OCI-LY7 (cell line): ENCODE results near the gene CCDC57. TPM values are rescaled to one million over a fixed set of nuclear protein-coding genes. Genes with fewer than 3 reads are reported as not detected.

Experiments
- BruUV-seq: library from RNA; stranded (reverse); fragments of 400-500 nt; replicated peaks from 2 replicates; lab custom pipeline; 2021; lab: Mats Ljungman, UMichigan
- CTCF ChIA-PET: fragments of 300-600 bp; sonication (Branson Sonifier 250); formaldehyde crosslinking; loops from one replicate; lab custom pipeline; 2022; ENCODE audit warnings: antibody characterized with exemption; ENCODE audit not compliant: unreplicated experiment; lab: Charles Lee
- POLR2A ChIA-PET: fragments of 300-600 bp; sonication (Branson Sonifier 250); formaldehyde crosslinking; loops from one replicate; lab custom pipeline; 2022; ENCODE audit warnings: antibody characterized with exemption; lab: Charles Lee
- DNase-seq: peaks from one replicate; pipeline ENCODE4 v3.0.0-alpha.2; 2015; ENCODE audit warnings: low spot score
- H2AFZ ChIP-seq: fragments of 200-600 bp; sonication (generic), shearing (Covaris generic); 2 replicates; pipeline ENCODE4 v1.6.1; 2014; ENCODE audit warnings: mild to moderate bottlenecking, antibody characterized with exemption, low read length, moderate library complexity
- H3K27ac ChIP-seq: fragments of 200-600 bp; sonication (generic); 2 replicates; pipeline ENCODE4 v1.5.1; 2014; ENCODE audit warnings: mixed run types, low read depth, mild to moderate bottlenecking, moderate library complexity, low read length, inconsistent platforms; ENCODE audit not compliant: poor library complexity, severe bottlenecking
- H3K36me3 ChIP-seq: fragments of 200-600 bp; sonication (generic); 2 replicates; pipeline ENCODE4 v1.6.1; 2014; ENCODE audit warnings: mild to moderate bottlenecking, antibody characterized with exemption, low read length, moderate library complexity, mixed read lengths; ENCODE audit not compliant: insufficient read depth
- H3K4me1 ChIP-seq: fragments of 200-600 bp; sonication (generic); 2 replicates; pipeline ENCODE4 v1.5.1; 2014; ENCODE audit warnings: mild to moderate bottlenecking, low read length; ENCODE audit not compliant: insufficient read depth, poor library complexity, severe bottlenecking
- H3K4me2 ChIP-seq: fragments of 200-600 bp; sonication (generic); 2 replicates; pipeline ENCODE4 v1.6.1; 2014; ENCODE audit warnings: mild to moderate bottlenecking, low read length
- H3K4me3 ChIP-seq: fragments of 200-600 bp; sonication (generic); 2 replicates; pipeline ENCODE4 v1.5.1; 2014; ENCODE audit warnings: mild to moderate bottlenecking, low read depth, low read length; ENCODE audit not compliant: poor library complexity, severe bottlenecking
- H3K79me2 ChIP-seq: fragments of 200-600 bp; sonication (generic); 2 replicates; pipeline ENCODE4 v1.6.1; 2016; ENCODE audit warnings: low read depth, mild to moderate bottlenecking, low read length, moderate library complexity, mixed read lengths; ENCODE audit not compliant: insufficient read depth
- H3K9me2 ChIP-seq: fragments of 200-600 bp; sonication (generic); 2 replicates; pipeline ENCODE4 v1.6.1; 2016; ENCODE audit warnings: mild to moderate bottlenecking, low read length, mixed read lengths; ENCODE audit not compliant: insufficient read depth
- H3K9me3 ChIP-seq: fragments of 200-600 bp; sonication (generic); 2 replicates; pipeline ENCODE4 v1.6.1; 2014; ENCODE audit warnings: mild to moderate bottlenecking, mixed run types, low read length, mixed read lengths
- H4K20me1 ChIP-seq: fragments of 200-600 bp; sonication (generic); 2 replicates; pipeline ENCODE4 v1.6.1; 2014; ENCODE audit warnings: mild to moderate bottlenecking, antibody characterized with exemption, low read length, moderate library complexity, mixed read lengths; ENCODE audit not compliant: insufficient read depth
- EZH2phosphoT487 ChIP-seq: fragments of 200-600 bp; sonication (generic); IDR thresholded peaks from 2 replicates; pipeline ENCODE4 v1.6.1; 2018; ENCODE audit warnings: low read depth, borderline replicate concordance, mild to moderate bottlenecking, mixed run types, antibody characterized with exemption, low read length, moderate library complexity, mixed read lengths
- intact Hi-C: fragments of 100-400 bp; cut with micrococcal nuclease; formaldehyde crosslinking; loops from one replicate; pipeline ENCODE4 v1.10.0; 2022; ENCODE audit not compliant: unreplicated experiment
- total RNA-seq, 2 experiments: library from RNA; depleted of rRNA in 1 of 2; stranded (reverse); fragments of >200 nt in 1 of 2; shearing (Covaris generic) in 1 of 2; gene quantifications; 2 replicates each; pipeline ENCODE4 v1.2.3, GENCODE V29; 2014 to 2022
- TF ChIP-seq, protein P1 (sequence below): fragments of 200-600 bp; sonication (generic); conservative IDR thresholded peaks from 2 replicates; pipeline ENCODE4 v1.5.1; 2014; ENCODE audit warnings: mild to moderate bottlenecking, antibody characterized with exemption, low read length, moderate library complexity, mixed read lengths

The CCDC57 gene
- total RNA-seq, 2 experiments from 2014 or later, result 34.5 to 58.7 TPM

DNA sequence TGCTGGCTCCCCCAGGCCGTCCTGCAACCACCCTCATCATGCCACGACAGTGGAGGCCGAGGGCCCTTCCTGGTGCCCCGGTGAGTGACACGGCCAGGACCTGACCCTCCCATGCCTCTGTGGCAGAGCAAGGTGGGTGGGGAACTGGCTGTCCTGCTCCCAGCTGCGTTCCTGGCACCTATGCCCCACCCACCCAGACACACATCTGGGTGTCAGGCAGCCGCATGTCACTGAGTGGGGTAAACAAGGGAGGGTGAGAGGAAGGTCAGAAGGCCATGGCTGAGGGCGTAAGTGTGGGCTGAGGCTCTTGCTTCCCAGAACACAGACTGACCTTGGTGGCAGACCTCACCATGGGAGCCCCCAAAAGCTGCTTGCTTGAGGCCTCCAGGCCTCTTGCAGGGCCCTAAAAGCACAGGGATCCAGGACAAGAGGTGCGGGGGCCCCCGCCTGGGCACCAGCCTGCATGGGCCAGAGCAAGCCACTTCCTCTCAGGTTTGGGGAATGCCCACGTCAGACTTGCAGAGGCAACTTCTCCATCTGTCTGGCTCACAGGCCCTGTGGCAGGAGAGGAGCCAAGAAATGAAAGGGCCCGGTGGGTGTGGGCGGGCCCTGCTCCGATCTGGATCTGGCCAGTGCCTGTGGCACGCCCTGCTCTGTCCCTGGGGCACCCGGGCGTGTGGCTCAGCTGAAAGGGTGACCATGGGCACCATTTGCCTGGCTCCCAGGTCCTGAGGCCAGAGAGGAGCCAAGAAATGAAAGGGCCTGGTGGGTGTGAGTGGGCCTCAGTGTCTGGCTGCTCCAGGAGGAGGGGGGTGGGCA, 3.9 kb upstream of the CCDC57 start:
- H3K9me2 ChIP-seq, result no peaks in the 10 kb centered on the region
- no peaks in the 10 kb centered on the region for H3K79me2 ChIP-seq
- H3K4me1 ChIP-seq, result peaks cover 13% of the 10 kb centered on the region
- no peak overlapping the region for H3K27ac ChIP-seq
- BruUV-seq, result no TSS peak
- intact Hi-C loops, result no loop called here
- POLR2A ChIA-PET, result no interaction called here
- H3K36me3 ChIP-seq, result no peaks in the 10 kb centered on the region
- no peaks in the 10 kb centered on the region for H4K20me1 ChIP-seq
- DNase-seq, result no peak
- TF ChIP-seq EZH2phosphoT487, result no peak
- TF ChIP-seq, protein P1, sequence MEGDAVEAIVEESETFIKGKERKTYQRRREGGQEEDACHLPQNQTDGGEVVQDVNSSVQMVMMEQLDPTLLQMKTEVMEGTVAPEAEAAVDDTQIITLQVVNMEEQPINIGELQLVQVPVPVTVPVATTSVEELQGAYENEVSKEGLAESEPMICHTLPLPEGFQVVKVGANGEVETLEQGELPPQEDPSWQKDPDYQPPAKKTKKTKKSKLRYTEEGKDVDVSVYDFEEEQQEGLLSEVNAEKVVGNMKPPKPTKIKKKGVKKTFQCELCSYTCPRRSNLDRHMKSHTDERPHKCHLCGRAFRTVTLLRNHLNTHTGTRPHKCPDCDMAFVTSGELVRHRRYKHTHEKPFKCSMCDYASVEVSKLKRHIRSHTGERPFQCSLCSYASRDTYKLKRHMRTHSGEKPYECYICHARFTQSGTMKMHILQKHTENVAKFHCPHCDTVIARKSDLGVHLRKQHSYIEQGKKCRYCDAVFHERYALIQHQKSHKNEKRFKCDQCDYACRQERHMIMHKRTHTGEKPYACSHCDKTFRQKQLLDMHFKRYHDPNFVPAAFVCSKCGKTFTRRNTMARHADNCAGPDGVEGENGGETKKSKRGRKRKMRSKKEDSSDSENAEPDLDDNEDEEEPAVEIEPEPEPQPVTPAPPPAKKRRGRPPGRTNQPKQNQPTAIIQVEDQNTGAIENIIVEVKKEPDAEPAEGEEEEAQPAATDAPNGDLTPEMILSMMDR, result no peak
- CTCF ChIA-PET, result no interaction called here
- no peak overlapping the region for H2AFZ ChIP-seq
- no peak overlapping the region for H3K4me3 ChIP-seq
- no peak overlapping the region for H3K4me2 ChIP-seq
- H3K9me3 ChIP-seq, result no peaks in the 10 kb centered on the region

DNA sequence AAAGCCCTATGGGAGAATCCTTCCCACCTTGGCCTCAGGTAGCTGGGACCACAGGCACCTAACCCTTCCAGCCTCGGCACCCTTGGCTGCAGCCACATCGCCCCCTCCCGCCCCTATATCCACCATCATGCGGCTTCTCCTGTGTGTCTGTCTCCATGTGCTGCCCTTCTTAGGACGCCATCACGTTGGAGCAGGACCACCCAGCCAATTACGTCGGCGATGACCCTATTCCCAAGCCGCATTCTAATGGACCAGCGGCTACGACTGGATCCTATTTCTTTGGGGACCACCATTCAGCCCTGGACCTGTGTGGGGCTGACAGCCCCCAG, 3.3 kb upstream of the CCDC57 start:
- Histone ChIP-seq H3K9me3 (no peaks in the 10 kb centered on the region), H3K36me3 (no peaks in the 10 kb centered on the region), H3K27ac (no peak overlapping the region), H3K4me1 (peaks cover 13% of the 10 kb centered on the region), H2AFZ (no peak overlapping the region), H3K4me2 (no peak overlapping the region), H3K79me2 (no peaks in the 10 kb centered on the region), H3K9me2 (no peaks in the 10 kb centered on the region), H3K4me3 (no peak overlapping the region), H4K20me1 (no peaks in the 10 kb centered on the region)
- POLR2A ChIA-PET, result no interaction called here
- BruUV-seq, result no TSS peak
- CTCF ChIA-PET, result no interaction called here
- TF ChIP-seq, protein P1, result no peak
- no peak for TF ChIP-seq EZH2phosphoT487
- no peak for DNase-seq
- intact Hi-C loops, result no loop called here

DNA sequence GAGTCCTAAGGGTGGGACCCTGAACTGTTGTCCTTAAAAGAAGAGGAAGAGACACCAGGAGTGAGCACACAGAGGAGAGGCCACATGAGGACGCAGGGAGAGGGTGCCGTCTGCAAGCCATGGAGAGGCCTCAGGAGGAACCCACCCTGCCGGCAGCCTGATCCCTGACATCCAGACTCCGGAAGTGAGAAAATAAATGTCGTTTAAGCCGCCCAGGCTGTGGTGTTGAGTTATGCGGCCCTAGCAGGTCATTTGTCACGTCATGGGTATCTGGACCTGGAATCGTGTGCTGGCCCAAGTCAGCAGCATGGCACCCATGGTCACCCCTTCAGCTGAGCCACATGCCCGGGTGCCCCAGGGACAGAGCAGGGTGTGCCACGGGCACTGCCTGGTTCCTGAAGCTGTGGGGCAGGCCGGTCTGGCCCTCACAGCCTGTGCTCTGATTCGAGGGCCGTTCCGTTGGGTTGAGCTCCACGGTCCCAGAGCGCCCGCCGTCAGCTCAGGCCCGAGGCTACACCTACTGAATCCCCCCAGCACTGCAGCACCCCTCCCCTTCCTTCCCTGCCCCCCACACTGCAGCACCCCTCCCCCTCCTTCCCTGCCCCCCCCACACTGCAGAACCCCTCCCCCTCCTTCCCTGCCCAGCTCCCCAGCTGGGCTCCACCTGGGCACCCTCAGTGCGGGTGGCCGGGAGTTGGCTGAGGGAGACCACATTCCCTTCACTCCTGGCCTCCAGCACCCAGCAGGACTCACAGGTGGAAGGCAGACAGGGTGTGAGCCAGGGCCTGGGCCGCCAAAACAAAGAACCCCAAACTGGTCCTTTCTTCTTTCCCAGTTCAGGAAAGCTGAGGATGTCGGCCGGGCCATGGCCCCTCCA, 2.7 kb upstream of the CCDC57 start:
- Histone ChIP-seq H3K4me2 (no peak overlapping the region), H3K36me3 (no peaks in the 10 kb centered on the region), H3K27ac (no peak overlapping the region), H3K9me2 (no peaks in the 10 kb centered on the region), H3K79me2 (no peaks in the 10 kb centered on the region), H4K20me1 (no peaks in the 10 kb centered on the region), H3K4me3 (no peak overlapping the region), H2AFZ (no peak overlapping the region), H3K9me3 (no peaks in the 10 kb centered on the region), H3K4me1 (peaks cover 13% of the 10 kb centered on the region)
- BruUV-seq, result no TSS peak
- TF ChIP-seq, protein P1, result no peak
- TF ChIP-seq EZH2phosphoT487, result no peak
- no peak for DNase-seq
- CTCF ChIA-PET, result no interaction called here
- POLR2A ChIA-PET, result no interaction called here
- intact Hi-C loops, result no loop called here
